OCI-LY7 (cell line): ENCODE data around the gene FERMT2.

ENCODE experiments used
- EZH2phosphoT487 ChIP-seq: fragments of 200-600 bp; sonication (generic); IDR thresholded peaks from 2 replicates; pipeline ENCODE4 v1.6.1; 2018; ENCODE audit warnings: low read depth, borderline replicate concordance, mild to moderate bottlenecking, mixed run types, antibody characterized with exemption, low read length, moderate library complexity, mixed read lengths
- TF ChIP-seq, protein P1 (sequence below): fragments of 200-600 bp; sonication (generic); conservative IDR thresholded peaks from 2 replicates; pipeline ENCODE4 v1.5.1; 2014; ENCODE audit warnings: mild to moderate bottlenecking, antibody characterized with exemption, low read length, moderate library complexity, mixed read lengths

DNA sequence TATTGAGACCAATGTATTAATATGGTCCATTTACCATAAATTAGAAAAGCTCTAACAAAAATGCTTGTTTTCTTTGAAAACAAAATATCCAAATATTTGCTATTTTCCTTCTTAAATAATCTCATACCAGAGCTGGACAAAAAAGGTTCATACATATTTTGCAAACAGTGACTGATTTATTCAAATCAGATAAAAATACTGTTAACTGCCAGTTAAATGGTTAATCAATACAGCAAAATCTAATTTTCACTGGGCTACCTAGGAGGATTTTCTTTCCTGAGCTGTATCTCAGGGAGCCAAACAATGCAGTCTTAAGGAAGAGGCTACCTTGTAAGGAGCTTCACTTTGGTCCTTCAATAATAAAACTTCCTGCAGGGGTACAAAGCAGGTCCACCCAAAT lies 2.0 kb downstream of the FERMT2 start:
- TF ChIP-seq, protein P1, sequence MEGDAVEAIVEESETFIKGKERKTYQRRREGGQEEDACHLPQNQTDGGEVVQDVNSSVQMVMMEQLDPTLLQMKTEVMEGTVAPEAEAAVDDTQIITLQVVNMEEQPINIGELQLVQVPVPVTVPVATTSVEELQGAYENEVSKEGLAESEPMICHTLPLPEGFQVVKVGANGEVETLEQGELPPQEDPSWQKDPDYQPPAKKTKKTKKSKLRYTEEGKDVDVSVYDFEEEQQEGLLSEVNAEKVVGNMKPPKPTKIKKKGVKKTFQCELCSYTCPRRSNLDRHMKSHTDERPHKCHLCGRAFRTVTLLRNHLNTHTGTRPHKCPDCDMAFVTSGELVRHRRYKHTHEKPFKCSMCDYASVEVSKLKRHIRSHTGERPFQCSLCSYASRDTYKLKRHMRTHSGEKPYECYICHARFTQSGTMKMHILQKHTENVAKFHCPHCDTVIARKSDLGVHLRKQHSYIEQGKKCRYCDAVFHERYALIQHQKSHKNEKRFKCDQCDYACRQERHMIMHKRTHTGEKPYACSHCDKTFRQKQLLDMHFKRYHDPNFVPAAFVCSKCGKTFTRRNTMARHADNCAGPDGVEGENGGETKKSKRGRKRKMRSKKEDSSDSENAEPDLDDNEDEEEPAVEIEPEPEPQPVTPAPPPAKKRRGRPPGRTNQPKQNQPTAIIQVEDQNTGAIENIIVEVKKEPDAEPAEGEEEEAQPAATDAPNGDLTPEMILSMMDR, result no peak
- TF ChIP-seq EZH2phosphoT487, result no peak
